GM18505 (cell line): ENCODE measurements around the gene AGFG1.

Experiments
- ATAC-seq: cut with Tn5 transposase; IDR thresholded peaks from one replicate; pipeline ENCODE4 v1.9.1; 2021; ENCODE audit not compliant: unreplicated experiment
- POLR2A ChIP-seq: IDR thresholded peaks from 4 replicates; pipeline ENCODE4 v1.6.1; 2011; ENCODE audit warnings: borderline replicate concordance; ENCODE audit not compliant: insufficient read depth, insufficient read length; ENCODE audit errors: extremely low read depth

AGFG1 gene

DNA sequence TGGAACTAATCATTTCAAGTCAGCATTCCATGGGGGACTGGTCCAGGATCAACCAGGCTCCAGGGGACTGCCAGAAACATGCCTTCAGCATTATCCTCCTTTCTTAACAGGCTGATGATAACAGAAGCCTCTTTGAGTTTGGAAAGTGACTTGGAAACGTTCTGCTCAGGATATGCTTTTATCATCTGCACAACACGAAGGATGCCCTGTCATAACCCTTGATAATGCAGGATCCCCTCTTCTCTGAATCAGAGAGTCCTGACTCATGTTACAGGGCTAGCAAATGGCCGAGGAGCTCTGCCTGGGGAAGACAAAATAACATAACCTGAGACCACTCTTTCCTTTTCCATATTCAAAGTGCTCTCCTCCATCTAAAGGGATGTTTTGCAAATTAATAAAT, 136.0 kb downstream of the AGFG1 start:
- no peak for ATAC-seq
- no peak for TF ChIP-seq POLR2A

DNA sequence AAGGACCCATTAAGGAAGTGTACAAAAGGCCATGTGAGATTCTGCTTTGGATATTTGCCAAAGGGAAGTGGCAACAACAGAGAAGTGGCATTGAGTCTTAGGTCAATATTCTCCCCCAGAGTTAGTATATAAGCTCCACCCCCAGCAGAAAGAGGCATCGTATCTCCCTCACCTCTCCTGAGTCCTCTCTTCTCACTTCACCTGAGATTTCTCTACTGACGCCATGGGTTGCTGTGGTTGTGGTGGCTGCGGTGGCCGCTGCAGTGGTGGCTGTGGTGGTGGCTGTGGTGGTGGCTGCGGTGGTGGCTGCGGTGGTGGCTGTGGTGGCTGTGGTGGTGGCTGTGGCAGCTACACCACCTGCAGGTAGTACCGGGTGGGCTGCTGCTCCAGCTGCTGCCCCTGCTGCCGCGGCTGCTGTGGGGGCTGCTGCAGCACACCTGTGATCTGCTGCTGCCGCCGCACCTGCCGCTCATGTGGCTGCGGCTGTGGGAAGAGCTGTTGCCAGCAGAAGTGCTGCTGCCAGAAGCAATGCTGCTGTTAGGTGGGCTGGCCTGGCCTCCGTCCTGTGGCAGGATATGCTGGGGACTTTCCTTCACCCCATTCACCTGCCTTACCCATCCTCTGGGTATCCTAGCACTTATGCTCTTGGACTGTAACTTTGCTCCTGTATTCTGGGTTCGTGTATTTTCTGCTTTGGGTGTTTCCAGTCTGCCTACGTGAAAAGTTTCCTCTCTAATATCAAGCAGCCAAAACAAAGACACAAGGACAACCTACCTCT, 136.8 kb downstream of the AGFG1 start:
- no peak for TF ChIP-seq POLR2A
- ATAC-seq, result peak; percentile 47

DNA sequence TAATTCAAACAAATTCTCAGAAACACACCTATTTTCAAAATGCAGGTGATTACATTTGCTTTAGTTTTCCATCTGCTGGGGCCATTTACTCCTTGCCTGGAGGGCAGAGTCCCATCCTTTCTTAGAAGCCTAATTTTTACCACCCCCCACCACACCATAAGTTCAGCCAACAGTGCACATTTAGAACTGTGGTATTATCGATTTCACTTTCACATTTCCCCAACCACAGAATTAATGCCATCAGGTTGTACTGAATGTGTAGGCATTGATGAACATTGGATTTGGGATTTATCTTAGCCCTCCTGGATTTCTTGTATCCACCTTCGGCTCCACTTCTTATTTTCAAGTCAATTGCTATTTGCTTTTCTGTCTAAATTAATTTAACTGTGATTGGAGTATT, 138.2 kb downstream of the AGFG1 start:
- TF ChIP-seq POLR2A, result no peak
- peak; percentile 49 for ATAC-seq
